Activated T-cell treated with anti-CD3 and anti-CD28 coated beads, Interleukin-2, amount 50 U/mL, for 72 hours (primary cell): Measurements from ENCODE around the gene RPS6KA1. TPM values are rescaled to one million over a fixed set of nuclear protein-coding genes. Genes with fewer than 3 reads are reported as not detected.
A peak's percentile ranks its signal among the peaks of the same experiment; 100 is the strongest.
"Not testable (repeated sequence)": the region's sequence is repeated elsewhere in the genome, so short reads cannot be mapped to it uniquely, and the experiment has no call there.

ENCODE experiments used
- ATAC-seq, 2 donors: fragments of 150-1000 bp; cut with Tn5 transposase; replicated peaks in 1 of 2; 2 replicates each; pipeline ENCODE4 v1.10.0; 2021; ENCODE audit warnings: moderate library complexity in 2 of 2, mild to moderate bottlenecking in 1 of 2
- DNase-seq, 2 donors: peaks; one replicate each; pipeline ENCODE4 v3.0.0; 2021 to 2022; ENCODE audit warnings: mixed read lengths in 1 of 2
- H3K27ac Mint-ChIP-seq: one replicate; pipeline ENCODE4 v1.8.0; 2022; ENCODE audit warnings: mild to moderate bottlenecking, moderate library complexity, mixed read lengths
- H3K27me3 Mint-ChIP-seq: one replicate; pipeline ENCODE4 v1.8.0; 2022; ENCODE audit warnings: low read depth, mixed read lengths
- H3K36me3 Mint-ChIP-seq, 2 donors: one replicate each; pipeline ENCODE4 v1.8.0; 2022; ENCODE audit warnings: mixed read lengths in 2 of 2, mild to moderate bottlenecking in 1 of 2; ENCODE audit not compliant: insufficient read depth in 2 of 2
- H3K4me1 Mint-ChIP-seq: one replicate; pipeline ENCODE4 v1.8.0; 2022; ENCODE audit warnings: low read depth, mixed read lengths
- H3K4me3 Mint-ChIP-seq, 2 donors: one replicate each; pipeline ENCODE4 v1.8.0; 2022; ENCODE audit warnings: mild to moderate bottlenecking in 2 of 2, mixed read lengths in 2 of 2, moderate library complexity in 2 of 2
- H3K9me3 Mint-ChIP-seq, 2 donors: one replicate each; pipeline ENCODE4 v1.8.0; 2022; ENCODE audit warnings: mixed read lengths in 2 of 2
- total RNA-seq, 2 donors: library from RNA; stranded (reverse); gene quantifications; one replicate each; pipeline ENCODE4 v1.2.3, GENCODE V29; 2022

RPS6KA1 gene
- total RNA-seq, 2 donors from 2014 or later: 154 to 163 TPM

DNA sequence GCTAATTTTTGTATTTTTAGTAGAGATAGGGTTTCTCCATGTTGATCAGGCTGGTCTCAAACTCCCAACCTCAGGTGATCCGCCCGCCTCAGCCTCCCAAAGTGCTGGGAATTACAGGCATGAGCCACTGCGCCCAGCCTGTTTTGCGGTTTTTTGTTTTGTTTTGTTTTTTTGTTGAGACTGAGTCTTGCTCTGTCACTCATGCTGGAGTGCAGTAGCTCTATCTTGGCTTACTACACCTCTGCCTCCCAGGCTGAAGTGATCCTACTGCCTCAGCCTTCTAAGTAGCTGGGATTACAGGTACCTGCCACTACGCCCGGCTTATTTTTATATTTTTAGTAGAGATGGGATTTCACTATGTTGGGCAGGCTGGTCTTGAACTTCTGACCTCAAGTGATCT lies 65.0 kb downstream of the RPS6KA1 start:
- not testable (repeated sequence) for H3K9me3 Mint-ChIP-seq, H3K27me3 Mint-ChIP-seq, H3K36me3 Mint-ChIP-seq, H3K27ac Mint-ChIP-seq, ATAC-seq, DNase-seq, H3K4me3 Mint-ChIP-seq
- peaks cover 19% of the 10 kb centered on the region for H3K4me1 Mint-ChIP-seq

DNA sequence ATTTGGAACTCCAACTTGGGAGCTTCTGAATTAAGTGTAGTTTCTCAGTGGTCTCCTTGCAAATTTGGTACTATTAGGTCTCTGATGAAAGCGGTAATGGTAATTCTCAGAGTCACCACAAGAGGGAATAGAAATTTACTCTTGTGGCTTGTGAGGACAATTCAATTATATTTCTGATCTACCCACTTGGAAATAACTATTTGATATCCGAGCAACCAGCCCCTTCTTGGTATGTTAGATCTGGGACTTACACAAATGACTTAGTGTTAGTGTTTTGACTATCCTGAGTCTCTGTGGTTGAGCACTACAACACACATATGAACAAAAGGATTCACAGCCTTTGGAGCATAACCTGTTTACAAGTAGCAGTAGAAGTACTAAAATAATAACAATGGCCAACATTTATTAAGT lies 68.1 kb downstream of the RPS6KA1 start:
- Mint-ChIP-seq H3K27ac (no peak overlapping the region), H3K36me3 (no peaks in the 10 kb centered on the region), H3K9me3 (no peaks in the 10 kb centered on the region), H3K27me3 (no peaks in the 10 kb centered on the region), H3K4me1 (peaks cover 24% of the 10 kb centered on the region), H3K4me3 (no peak overlapping the region)
- ATAC-seq: peak; percentile 69 to 76
- no peak for DNase-seq

DNA sequence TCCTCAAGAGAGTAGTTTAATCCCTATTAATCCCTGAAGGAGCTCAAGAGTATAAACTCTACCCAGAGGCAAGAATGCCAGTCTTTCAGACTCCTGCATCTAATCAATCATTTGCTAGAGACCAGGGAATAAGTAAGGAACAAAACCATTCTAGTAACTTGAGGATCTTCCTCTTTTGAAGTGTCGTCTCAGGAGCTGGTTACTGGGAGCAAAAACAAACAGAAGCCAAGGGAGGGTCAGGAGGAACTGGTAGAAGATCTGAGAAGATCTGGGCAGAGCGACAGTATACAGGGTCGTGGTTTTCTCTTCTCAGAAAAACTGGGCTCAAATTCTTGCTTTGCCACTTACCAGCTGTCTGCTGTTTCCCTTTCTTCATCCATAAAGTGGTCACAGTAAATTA lies 69.3 kb downstream of the RPS6KA1 start:
- H3K27ac Mint-ChIP-seq: no peak overlapping the region
- no peak for DNase-seq

DNA sequence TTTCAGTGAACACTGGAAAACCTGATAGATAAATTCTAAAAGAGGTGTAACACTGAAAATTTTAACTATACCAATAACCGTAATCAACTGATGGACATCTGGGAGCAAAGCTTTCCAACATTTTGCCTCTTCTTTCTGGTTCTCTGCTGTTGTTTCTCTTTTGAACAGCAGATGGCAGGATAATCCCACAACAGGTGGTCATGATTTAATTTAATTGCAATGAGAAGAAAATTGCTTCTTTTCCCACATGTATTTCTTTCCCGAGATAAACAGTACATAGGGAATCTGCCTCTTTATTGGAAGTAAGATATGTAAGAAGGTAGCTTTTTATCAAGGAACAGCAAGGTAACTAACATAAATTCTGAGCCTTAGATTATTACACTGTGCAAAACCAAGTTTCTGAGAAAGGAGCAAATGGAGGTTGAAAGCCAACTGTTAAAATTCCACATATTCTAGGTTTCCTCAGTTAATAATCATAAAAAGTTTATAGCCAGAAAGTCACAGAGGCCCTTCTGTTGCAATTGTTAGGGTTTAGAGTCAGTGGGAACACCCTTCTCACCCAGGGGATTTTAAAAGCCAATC lies 72.9 kb downstream of the RPS6KA1 start:
- Mint-ChIP-seq H3K36me3 (no peaks in the 10 kb centered on the region), H3K27ac (no peak overlapping the region), H3K4me1 (peaks cover 21% of the 10 kb centered on the region), H3K9me3 (no peaks in the 10 kb centered on the region), H3K4me3 (no peak overlapping the region), H3K27me3 (no peaks in the 10 kb centered on the region)
- DNase-seq (peak; percentile 29 to 62), ATAC-seq (peak in 1 of 2 donors; percentile 44)

More for the DNA sequence above, 69.3 kb downstream of the RPS6KA1 start:
- no peaks in the 10 kb centered on the region for H3K27me3 Mint-ChIP-seq
- no peaks in the 10 kb centered on the region for H3K36me3 Mint-ChIP-seq
- ATAC-seq: no peak
- H3K4me1 Mint-ChIP-seq: peaks cover 22% of the 10 kb centered on the region
- no peaks in the 10 kb centered on the region for H3K9me3 Mint-ChIP-seq
- H3K4me3 Mint-ChIP-seq: no peak overlapping the region

DNA sequence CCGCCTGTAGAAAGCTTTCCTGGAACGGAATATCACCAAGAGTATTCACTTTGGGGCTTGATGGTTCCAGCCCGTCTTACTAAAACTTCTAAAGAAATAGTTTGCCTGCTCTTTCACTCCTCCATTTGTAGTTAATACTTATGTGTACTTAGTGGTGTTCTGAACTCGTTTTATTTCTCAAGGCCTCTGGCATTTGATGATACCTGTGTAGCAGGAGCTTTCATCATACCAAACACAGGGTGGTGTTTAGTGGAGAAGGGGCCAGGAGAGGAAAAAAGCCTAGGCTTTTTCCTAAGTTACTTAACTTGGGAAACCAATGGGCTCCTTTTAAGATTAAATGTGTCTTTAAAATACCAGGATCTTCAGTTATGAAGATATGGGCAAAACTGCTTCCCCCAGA lies 74.3 kb downstream of the RPS6KA1 start:
- H3K9me3 Mint-ChIP-seq: no peaks in the 10 kb centered on the region
- ATAC-seq (no peak), DNase-seq (no peak)
- no peak overlapping the region for H3K4me3 Mint-ChIP-seq
- H3K4me1 Mint-ChIP-seq: peaks cover 12% of the 10 kb centered on the region
- H3K36me3 Mint-ChIP-seq: no peaks in the 10 kb centered on the region
- no peak overlapping the region for H3K27ac Mint-ChIP-seq
- H3K27me3 Mint-ChIP-seq: no peaks in the 10 kb centered on the region

DNA sequence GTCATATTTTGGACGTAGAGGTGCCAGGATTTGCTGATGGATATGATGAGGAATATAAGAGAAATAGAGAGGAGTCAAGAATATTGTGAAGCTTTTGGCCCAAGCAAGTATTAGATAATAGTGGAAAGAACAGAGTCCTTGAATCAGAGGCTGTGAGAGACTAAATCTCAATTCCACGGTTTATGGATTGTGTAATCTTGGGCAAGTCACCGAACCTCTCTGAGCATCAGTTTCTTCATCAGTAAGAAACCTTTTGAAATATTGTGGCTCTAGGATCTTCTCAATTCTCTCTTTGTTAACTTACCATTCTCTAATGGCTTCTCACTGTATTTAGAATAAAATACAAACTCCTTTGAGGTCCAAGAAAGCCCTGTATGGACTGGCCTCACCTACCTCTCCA lies 77.6 kb downstream of the RPS6KA1 start:
- Mint-ChIP-seq H3K27ac (no peak overlapping the region), H3K36me3 (no peaks in the 10 kb centered on the region), H3K27me3 (no peaks in the 10 kb centered on the region), H3K4me1 (peaks cover 9% of the 10 kb centered on the region), H3K9me3 (no peaks in the 10 kb centered on the region), H3K4me3 (no peak overlapping the region)
- no peak for DNase-seq
- no peak for ATAC-seq

DNA sequence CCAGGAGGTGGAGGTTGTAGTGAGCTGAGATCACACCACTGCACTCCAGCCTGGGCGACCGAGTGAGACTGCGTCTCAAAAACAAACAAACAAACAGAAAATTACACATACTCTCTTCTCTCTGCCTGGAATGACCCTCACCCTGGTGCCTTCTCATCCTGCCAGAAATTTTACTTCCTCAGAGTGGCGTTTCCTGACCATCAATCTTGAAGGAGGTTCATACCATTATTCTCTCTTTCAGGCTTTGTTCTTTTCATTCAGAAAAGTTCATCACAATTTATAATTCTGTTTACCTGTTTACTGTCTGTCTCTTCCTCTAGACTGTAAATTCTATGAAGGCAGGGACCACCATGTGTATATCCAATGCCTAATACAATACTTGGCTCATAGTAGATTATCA lies 79.3 kb downstream of the RPS6KA1 start:
- no peak overlapping the region for H3K4me3 Mint-ChIP-seq
- no peak overlapping the region for H3K27ac Mint-ChIP-seq
- no peaks in the 10 kb centered on the region for H3K27me3 Mint-ChIP-seq
- ATAC-seq: no peak
- no peaks in the 10 kb centered on the region for H3K9me3 Mint-ChIP-seq
- no peaks in the 10 kb centered on the region for H3K4me1 Mint-ChIP-seq
- H3K36me3 Mint-ChIP-seq: no peaks in the 10 kb centered on the region
- no peak for DNase-seq

DNA sequence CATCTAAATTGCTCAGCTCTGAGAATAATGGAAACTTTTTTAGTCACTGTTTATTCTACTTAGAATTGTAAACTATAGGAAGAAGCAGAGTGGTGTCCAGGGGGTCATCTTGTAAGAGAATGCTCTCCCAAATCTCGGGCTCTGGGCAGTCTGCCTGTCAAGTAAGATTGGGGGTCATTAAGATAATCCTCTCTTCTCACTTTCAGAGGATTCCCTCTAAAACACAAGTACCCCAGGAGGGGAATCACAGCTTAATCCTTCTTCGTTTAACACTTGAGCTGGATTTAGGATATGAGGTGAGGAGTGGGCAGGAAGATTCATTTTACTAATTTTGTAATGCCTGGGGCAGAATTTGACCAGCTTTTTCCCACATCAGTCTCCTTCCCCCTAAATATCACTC lies 81.2 kb downstream of the RPS6KA1 start:
- H3K9me3 Mint-ChIP-seq: no peaks in the 10 kb centered on the region
- no peak overlapping the region for H3K4me3 Mint-ChIP-seq
- DNase-seq (no peak), ATAC-seq (no peak)
- no peaks in the 10 kb centered on the region for H3K27me3 Mint-ChIP-seq
- peaks cover 10% of the 10 kb centered on the region for H3K4me1 Mint-ChIP-seq
- no peak overlapping the region for H3K27ac Mint-ChIP-seq
- H3K36me3 Mint-ChIP-seq: no peaks in the 10 kb centered on the region

DNA sequence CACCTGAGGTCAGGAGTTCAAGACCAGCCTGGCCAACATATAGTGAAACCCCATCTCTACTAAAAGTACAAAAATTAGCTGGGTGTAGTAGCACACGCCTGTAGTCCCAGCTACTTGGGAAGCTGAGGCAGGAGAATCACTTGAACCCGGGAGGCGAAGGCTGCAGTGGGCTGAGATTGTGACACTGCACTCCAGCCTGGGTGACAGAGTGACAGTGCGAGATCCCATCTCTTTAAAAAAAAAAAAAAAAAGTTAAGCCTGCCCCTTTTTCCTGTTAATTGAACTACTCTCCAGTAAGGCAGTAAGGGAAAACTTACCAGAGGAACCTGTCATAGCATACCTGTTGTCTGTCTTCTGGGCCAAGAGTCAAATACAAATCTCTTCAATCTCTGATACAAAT lies 83.1 kb downstream of the RPS6KA1 start:
- not testable (repeated sequence) for DNase-seq, H3K36me3 Mint-ChIP-seq, H3K27ac Mint-ChIP-seq, H3K4me3 Mint-ChIP-seq, ATAC-seq, H3K9me3 Mint-ChIP-seq, H3K27me3 Mint-ChIP-seq
- H3K4me1 Mint-ChIP-seq: peaks cover 15% of the 10 kb centered on the region

DNA sequence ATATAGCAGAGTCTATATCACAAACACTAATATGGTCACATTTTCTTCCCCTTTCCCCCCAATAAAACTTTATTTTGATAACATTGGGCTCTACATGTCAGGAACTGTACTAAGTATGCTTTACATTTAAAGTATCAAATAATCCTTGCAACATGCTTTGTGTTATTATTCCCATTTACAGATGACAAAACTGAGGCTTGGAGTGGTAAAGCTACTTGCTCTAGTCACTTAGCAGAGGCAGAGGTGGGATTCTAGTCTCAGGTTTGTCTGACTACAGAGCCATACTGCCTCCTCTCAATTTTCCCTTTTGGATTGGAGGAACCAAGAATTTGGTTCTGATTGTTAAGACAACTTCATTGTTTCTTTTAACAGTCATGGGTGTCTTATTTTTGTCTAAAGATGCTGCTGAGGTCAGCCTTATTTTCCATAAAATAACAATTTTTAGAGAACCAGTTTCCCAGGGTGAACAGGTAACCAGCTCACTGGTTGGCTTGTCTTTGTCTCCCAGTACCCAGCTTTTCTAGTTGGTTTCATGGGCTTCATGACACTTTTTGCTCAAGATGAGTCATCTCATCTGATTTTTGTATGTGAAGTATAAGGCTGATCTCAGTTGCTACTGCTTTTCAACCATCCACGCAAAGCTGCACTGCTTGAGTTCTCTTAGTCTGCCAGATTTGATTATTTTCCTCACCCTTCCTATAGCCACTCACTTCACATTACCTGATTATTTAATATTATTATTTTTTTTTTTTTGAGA lies 85.3 kb downstream of the RPS6KA1 start:
- Mint-ChIP-seq H3K4me3 (no peak overlapping the region), H3K27me3 (no peaks in the 10 kb centered on the region), H3K9me3 (no peaks in the 10 kb centered on the region), H3K27ac (peak overlapping the region; percentile 49), H3K4me1 (peaks cover 31% of the 10 kb centered on the region), H3K36me3 (no peaks in the 10 kb centered on the region)
- DNase-seq (no peak), ATAC-seq (peak; percentile 35 to 53)

DNA sequence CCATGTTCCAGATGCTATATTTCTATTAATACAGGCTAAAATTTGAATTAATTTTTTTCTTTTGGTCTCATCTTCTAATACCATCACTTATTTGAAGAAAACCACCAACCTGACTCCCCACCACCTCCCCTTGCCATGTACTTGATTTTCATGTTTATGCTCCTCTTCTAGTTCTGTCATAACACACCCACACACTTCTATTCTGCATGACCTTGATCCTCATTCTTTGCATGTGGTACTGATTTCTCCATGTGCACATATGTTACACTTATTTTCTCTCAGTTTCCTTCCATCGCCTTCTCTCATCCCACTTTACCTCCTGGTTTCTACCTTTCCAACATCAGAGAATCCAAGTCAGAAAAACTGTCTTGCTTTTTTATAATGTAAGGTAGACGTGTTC lies 87.3 kb downstream of the RPS6KA1 start:
- DNase-seq (no peak), ATAC-seq (no peak)
- no peak overlapping the region for H3K4me3 Mint-ChIP-seq
- H3K4me1 Mint-ChIP-seq: peaks cover 41% of the 10 kb centered on the region
- no peaks in the 10 kb centered on the region for H3K27me3 Mint-ChIP-seq
- H3K27ac Mint-ChIP-seq: no peak overlapping the region
- no peaks in the 10 kb centered on the region for H3K9me3 Mint-ChIP-seq
- H3K36me3 Mint-ChIP-seq: no peaks in the 10 kb centered on the region

DNA sequence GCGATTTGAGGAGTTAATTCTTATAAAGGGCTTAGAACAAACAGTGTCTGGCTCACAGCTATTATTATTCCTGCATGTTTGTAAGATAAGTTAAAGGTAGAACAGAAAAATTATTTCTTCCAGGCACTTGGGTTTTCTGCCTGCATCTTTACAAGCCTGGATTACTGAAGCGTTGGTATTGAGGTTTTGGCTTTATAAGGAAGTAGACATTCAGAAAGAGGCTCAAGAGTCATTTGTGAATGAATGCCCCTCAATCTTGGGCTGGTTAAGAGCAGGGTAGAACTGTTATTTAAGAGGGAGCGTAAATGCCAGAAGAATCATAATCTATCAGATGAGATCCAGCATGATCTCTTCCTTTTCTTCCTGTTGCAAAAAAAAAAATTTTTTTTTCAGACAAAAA lies 89.0 kb downstream of the RPS6KA1 start:
- Mint-ChIP-seq H3K9me3 (no peaks in the 10 kb centered on the region), H3K4me1 (peaks cover 41% of the 10 kb centered on the region), H3K27me3 (no peaks in the 10 kb centered on the region), H3K36me3 (no peaks in the 10 kb centered on the region), H3K27ac (no peak overlapping the region), H3K4me3 (peak overlapping the region in 1 of 2 donors; percentile 42)
- no peak for DNase-seq
- no peak for ATAC-seq
